22Rv1 (cell line): ENCODE results near the gene GARIN3.

ENCODE experiments used
- H3K27ac ChIP-seq: fragments of 450-650 bp; 2 replicates; pipeline ENCODE4 v1.5.1; 2017
- ZFX ChIP-seq: fragments of 450-650 bp; IDR thresholded peaks from 2 replicates; pipeline ENCODE4 v1.6.1; 2017; ENCODE audit warnings: antibody characterized with exemption, borderline replicate concordance
- TF ChIP-seq, protein P1 (sequence below): fragments of 450-650 bp; IDR thresholded peaks from 2 replicates; pipeline ENCODE4 v1.5.1; 2017; ENCODE audit warnings: mild to moderate bottlenecking

GARIN3 gene

DNA sequence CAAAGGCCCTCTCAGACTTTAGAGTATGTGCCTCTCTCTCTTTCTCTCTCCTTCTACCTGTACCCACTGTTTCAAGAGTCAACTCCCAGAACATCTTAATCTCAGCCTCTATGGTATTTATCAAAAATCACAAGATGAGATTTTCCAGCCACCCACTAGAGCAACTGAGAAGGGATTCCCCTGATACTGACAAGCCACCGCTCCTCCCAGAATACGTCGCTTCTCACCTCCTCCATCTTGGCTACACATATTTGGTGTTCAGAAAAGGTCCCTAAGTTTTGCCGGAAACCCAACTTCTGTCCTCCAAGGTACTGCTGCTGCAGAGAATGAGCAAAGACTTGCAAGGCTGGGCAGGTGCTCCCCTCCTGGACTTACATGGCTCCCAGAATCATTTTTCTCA, 6.1 kb downstream of the GARIN3 start:
- TF ChIP-seq, protein P1, sequence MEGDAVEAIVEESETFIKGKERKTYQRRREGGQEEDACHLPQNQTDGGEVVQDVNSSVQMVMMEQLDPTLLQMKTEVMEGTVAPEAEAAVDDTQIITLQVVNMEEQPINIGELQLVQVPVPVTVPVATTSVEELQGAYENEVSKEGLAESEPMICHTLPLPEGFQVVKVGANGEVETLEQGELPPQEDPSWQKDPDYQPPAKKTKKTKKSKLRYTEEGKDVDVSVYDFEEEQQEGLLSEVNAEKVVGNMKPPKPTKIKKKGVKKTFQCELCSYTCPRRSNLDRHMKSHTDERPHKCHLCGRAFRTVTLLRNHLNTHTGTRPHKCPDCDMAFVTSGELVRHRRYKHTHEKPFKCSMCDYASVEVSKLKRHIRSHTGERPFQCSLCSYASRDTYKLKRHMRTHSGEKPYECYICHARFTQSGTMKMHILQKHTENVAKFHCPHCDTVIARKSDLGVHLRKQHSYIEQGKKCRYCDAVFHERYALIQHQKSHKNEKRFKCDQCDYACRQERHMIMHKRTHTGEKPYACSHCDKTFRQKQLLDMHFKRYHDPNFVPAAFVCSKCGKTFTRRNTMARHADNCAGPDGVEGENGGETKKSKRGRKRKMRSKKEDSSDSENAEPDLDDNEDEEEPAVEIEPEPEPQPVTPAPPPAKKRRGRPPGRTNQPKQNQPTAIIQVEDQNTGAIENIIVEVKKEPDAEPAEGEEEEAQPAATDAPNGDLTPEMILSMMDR, result no peak
- TF ChIP-seq ZFX, result no peak

DNA sequence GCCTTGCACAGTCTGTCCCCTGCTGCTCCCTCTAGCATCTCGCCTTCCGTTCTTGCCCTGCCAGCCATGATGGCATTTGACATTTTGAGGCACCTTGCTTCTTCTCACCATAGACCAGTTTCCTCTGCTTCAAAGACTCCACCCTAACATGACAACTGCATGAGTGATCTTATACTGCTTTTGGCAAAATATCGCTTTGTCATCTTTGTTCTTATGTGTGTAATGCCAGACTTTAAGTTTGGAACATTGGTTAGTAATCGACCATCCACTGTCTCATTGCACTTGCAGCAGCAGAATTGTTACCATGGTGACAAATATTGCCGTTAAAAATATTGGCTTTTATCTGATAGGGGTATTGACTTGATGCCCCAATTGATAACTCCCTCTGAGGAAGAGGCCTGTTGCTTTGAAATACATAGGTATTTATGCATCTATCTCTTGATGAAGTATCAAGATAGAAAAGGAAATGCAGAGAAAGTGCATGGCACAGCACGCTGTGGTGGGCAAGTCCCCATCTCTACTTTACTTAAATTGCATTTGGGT, 6.8 kb downstream of the GARIN3 start:
- no peak for TF ChIP-seq ZFX
- TF ChIP-seq, protein P1, result no peak

More for the DNA sequence above, 6.1 kb downstream of the GARIN3 start:
- H3K27ac ChIP-seq, result no peak overlapping the region

DNA sequence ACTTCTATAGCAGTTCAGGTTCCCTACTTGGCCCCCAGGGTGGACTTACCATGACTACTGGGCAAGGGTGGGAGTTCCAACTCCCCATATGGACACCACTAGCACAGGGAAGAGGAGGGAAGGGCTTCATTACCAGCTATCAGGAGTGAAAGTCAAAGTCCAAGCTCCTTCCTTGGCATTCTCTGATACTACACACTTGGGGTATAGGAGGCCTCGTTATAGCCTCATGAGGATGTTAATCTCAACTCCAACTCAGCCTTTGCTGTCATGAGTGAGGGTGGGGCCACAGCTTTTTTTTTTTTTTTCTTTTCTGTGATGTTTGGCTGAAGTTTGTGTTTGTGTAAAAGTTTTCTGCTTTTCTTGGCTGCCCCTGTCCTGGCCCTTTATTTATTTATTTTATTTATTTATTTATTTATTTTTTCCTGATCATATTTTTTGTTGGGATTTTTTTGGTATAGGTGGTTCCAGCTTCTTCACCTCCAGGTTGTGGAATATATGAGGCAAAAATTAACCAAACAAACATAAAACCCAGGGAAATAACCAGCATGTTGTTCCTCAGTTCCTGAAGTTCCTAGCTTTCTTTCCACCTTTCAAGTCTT, 8.7 kb downstream of the GARIN3 start:
- no peak for TF ChIP-seq ZFX
- TF ChIP-seq, protein P1, result no peak
- H3K27ac ChIP-seq, result no peak overlapping the region

More for the DNA sequence above, 6.8 kb downstream of the GARIN3 start:
- H3K27ac ChIP-seq, result no peak overlapping the region

DNA sequence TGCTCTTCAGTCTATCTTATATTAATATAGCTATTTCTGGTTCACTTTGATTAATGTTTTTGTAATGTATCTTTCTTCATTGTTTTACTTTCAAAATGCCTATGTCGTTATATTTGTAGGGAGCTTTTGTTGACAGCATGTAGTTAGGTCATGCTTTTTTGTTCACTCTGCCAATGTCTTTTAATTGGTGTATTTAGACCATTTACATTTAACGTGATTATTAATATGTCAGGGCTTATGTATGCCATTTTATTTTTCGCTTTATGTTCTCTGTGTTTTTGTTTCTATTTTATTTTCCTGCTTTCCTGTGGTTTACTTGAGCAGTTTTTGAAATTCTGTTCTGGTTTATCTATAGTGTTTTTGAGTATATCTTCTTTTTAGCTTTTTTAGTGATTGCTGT, 10.8 kb downstream of the GARIN3 start:
- no peak overlapping the region for H3K27ac ChIP-seq
- TF ChIP-seq ZFX, result no peak
- TF ChIP-seq, protein P1, result no peak

DNA sequence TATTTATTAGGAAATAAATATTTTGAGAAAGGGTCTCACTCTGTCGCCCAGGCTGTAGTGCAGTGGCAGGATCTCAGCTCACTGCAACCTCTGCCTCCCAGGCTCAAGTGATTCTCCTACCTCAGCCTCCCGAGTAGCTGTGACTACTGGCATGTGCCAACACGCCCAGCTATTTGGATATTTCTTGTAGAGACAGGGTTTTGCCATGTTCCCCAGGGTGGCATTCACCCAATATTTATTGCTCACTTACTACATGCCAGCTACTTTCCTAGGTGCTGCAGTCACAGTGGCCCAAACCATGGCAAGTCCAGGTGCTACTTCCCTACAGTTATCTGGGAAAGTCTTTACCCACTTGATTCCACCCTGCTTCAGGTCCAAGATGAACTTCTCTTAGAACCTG, 15.1 kb downstream of the GARIN3 start:
- no peak overlapping the region for H3K27ac ChIP-seq
- TF ChIP-seq ZFX, result no peak
- TF ChIP-seq, protein P1, result no peak

DNA sequence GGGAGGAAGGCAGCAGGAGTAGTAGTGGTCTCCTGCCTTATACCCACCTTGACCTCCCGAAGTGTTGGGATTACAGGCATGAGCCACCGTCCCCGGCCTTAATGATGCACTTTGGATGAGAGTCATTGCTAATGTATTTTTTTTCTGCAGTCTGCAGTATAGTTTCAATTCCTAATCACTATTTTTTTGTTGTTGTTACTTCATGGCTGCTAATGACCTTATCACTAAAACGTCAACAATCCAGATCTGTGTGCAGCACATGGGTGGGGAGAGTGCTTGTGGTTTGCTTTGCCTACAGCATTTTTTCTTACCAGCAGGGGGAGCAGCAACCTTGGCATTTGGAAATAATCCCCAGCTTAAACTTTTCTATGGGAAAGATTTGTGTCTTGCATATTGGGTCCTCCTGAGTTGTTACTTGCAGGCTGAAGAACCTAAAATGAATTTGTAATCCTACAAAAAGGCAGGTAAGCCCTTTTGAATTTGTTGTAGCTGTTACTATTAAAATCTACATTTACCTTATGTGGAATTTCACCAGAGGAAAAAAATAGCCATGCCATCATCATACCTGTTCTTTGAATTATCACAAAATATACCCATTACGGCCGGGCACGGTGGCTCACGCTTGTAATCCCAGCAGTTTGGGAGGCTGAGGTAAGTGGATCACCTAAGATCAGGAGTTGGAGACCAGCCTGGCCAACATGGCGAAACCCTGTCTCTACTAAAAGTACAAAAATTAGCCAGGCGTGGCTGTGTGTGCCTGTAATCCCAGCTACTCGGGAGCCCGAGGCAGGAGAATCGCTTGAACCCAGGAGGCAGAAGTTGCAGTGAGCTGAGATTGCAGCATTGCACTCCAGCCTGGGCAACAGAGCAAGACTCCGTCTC, 17.1 kb downstream of the GARIN3 start:
- no peak overlapping the region for H3K27ac ChIP-seq
- TF ChIP-seq, protein P1, result peak; percentile 91
- no peak for TF ChIP-seq ZFX
